HepG2 (cell line): ENCODE data around the gene MBLAC2. TPM values are rescaled to one million over a fixed set of nuclear protein-coding genes. Genes with fewer than 3 reads are reported as not detected.

Experiments used
- BHLHE40 ChIP-seq: IDR thresholded peaks from 2 replicates; pipeline ENCODE4 v1.6.1; 2011; ENCODE audit warnings: low read length, improper control_type of control experiment
- HOMEZ ChIP-seq: IDR thresholded peaks from 2 replicates; pipeline ENCODE4 v1.6.1; 2016; ENCODE audit warnings: low read depth
- MZF1 ChIP-seq: sonication (generic); formaldehyde crosslinking; IDR thresholded peaks from 2 replicates; pipeline ENCODE4 v1.8.1; 2023; ENCODE audit warnings: mild to moderate bottlenecking, missing genetic modification reagents, borderline replicate concordance
- NFATC3 ChIP-seq: sonication (generic); formaldehyde crosslinking; IDR thresholded peaks from 2 replicates; pipeline ENCODE4 v1.5.1; 2020; ENCODE audit warnings: mild to moderate bottlenecking, missing genetic modification reagents
- NR2F6 ChIP-seq, 2 experiments: IDR thresholded peaks; 2 replicates each; pipeline ENCODE4 v1.6.1; 2016; ENCODE audit warnings: antibody characterized with exemption in 1 of 2, mild to moderate bottlenecking in 1 of 2
- SMAD3 ChIP-seq: sonication (generic); formaldehyde crosslinking; IDR thresholded peaks from 2 replicates; pipeline ENCODE4 v1.4.0; 2020; ENCODE audit warnings: missing genetic modification reagents
- TBL1XR1 ChIP-seq: fragments of 150-350 bp; IDR thresholded peaks from 2 replicates; pipeline ENCODE4 v1.6.1; 2014; ENCODE audit warnings: borderline replicate concordance, low read length; ENCODE audit not compliant: partially characterized antibody
- TFDP2 ChIP-seq: sonication (generic); formaldehyde crosslinking; IDR thresholded peaks from 2 replicates; pipeline ENCODE4 v1.4.0; 2020; ENCODE audit warnings: missing genetic modification reagents
- ZNF276 ChIP-seq: sonication (generic); formaldehyde crosslinking; IDR thresholded peaks from 2 replicates; pipeline ENCODE4 v1.4.0; 2020; ENCODE audit warnings: mild to moderate bottlenecking, low read depth, missing genetic modification reagents
- ZNF431 ChIP-seq: sonication (generic); formaldehyde crosslinking; IDR thresholded peaks from 2 replicates; pipeline ENCODE4 v1.9.0; 2022; ENCODE audit warnings: missing genetic modification reagents, low read depth, mild to moderate bottlenecking, borderline replicate concordance
- ZNF484 ChIP-seq: sonication (generic); formaldehyde crosslinking; IDR thresholded peaks from 2 replicates; pipeline ENCODE4 v1.5.1; 2020; ENCODE audit warnings: mild to moderate bottlenecking, low read depth, missing genetic modification reagents, borderline replicate concordance
- ZNF558 ChIP-seq: sonication (generic); formaldehyde crosslinking; IDR thresholded peaks from 2 replicates; pipeline ENCODE4 v1.9.0; 2022; ENCODE audit warnings: mild to moderate bottlenecking, missing genetic modification reagents, borderline replicate concordance
- ZNF737 ChIP-seq: sonication (generic); formaldehyde crosslinking; IDR thresholded peaks from 2 replicates; pipeline ENCODE4 v1.5.0; 2020; ENCODE audit warnings: missing genetic modification reagents, mild to moderate bottlenecking, borderline replicate concordance
- polyA plus RNA-seq, 8 experiments: library from polyadenylated mRNA; depleted of rRNA in 3 of 8; stranded (reverse) in 7 of 8; unstranded in 1 of 8; fragments of >200 nt; fragmentation: Illumina TruSeq in 4 of 8; extraction: Trizol in 4 of 8; gene quantifications; 2 replicates each; pipeline versions ENCODE4 v1.2.1 to v1.2.3, GENCODE V29; 2011 to 2016; ENCODE audit warnings: low read depth in 4 of 8, missing spikeins in 1 of 8, mixed read lengths in 1 of 8; ENCODE audit not compliant: insufficient read depth in 1 of 8
- total RNA-seq, 5 experiments: library from RNA; depleted of rRNA; stranded (reverse); fragments of >200 nt; fragmentation: Illumina TruSeq; extraction: Trizol; gene quantifications; 2 replicates each; pipeline ENCODE4 v1.2.3, GENCODE V29; 2016; ENCODE audit warnings: low read depth in 1 of 5
- TF ChIP-seq, protein P1 (sequence below): sonication (generic); formaldehyde crosslinking; IDR thresholded peaks from 2 replicates; pipeline ENCODE4 v1.4.0; 2020; ENCODE audit warnings: missing genetic modification reagents, borderline replicate concordance
- TF ChIP-seq, protein P2 (sequence below): sonication (generic); formaldehyde crosslinking; IDR thresholded peaks from 2 replicates; pipeline ENCODE4 v1.4.0; 2020; ENCODE audit warnings: missing genetic modification reagents
- TF ChIP-seq, protein P3 (sequence below): sonication (generic); formaldehyde crosslinking; IDR thresholded peaks from 2 replicates; pipeline ENCODE4 v1.8.0; 2022; ENCODE audit warnings: mild to moderate bottlenecking, missing genetic modification reagents, moderate library complexity

Gene MBLAC2
- total and polyA plus RNA-seq, 2 of the 13 experiments (the other 11 are each of a cell fraction or from before 2014, with no cell fraction given), result 2.9 to 4.1 TPM

GRCh38 chr5:90409318-90410177 is 65.0 kb downstream of the MBLAC2 start, which contains the start of gene CETN3 (continued):
- TF ChIP-seq, protein P1, sequence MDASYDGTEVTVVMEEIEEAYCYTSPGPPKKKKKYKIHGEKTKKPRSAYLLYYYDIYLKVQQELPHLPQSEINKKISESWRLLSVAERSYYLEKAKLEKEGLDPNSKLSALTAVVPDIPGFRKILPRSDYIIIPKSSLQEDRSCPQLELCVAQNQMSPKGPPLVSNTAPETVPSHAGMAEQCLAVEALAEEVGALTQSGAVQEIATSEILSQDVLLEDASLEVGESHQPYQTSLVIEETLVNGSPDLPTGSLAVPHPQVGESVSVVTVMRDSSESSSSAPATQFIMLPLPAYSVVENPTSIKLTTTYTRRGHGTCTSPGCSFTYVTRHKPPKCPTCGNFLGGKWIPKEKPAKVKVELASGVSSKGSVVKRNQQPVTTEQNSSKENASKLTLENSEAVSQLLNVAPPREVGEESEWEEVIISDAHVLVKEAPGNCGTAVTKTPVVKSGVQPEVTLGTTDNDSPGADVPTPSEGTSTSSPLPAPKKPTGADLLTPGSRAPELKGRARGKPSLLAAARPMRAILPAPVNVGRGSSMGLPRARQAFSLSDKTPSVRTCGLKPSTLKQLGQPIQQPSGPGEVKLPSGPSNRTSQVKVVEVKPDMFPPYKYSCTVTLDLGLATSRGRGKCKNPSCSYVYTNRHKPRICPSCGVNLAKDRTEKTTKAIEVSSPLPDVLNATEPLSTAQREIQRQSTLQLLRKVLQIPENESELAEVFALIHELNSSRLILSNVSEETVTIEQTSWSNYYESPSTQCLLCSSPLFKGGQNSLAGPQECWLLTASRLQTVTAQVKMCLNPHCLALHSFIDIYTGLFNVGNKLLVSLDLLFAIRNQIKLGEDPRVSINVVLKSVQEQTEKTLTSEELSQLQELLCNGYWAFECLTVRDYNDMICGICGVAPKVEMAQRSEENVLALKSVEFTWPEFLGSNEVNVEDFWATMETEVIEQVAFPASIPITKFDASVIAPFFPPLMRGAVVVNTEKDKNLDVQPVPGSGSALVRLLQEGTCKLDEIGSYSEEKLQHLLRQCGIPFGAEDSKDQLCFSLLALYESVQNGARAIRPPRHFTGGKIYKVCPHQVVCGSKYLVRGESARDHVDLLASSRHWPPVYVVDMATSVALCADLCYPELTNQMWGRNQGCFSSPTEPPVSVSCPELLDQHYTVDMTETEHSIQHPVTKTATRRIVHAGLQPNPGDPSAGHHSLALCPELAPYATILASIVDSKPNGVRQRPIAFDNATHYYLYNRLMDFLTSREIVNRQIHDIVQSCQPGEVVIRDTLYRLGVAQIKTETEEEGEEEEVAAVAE, result peak; percentile 87
- peak; percentile 79 for TF ChIP-seq TFDP2 (CRISPR knock-in tag)
- TF ChIP-seq ZNF737, result no peak
- no peak for TF ChIP-seq MZF1 (CRISPR knock-in tag)
- TF ChIP-seq TBL1XR1, result no peak
- no peak for TF ChIP-seq BHLHE40
- peak; percentile 14; the same call in 1 of the 2 replicates for TF ChIP-seq NR2F6 (IDR thresholded peaks at IDR 0.05)
- TF ChIP-seq NR2F6 (CRISPR knock-in tag; IDR thresholded peaks at IDR 0.05), result 0 out of 2 replicates have a peak, but pooled peaks have one; percentile 25
- TF ChIP-seq, protein P2, sequence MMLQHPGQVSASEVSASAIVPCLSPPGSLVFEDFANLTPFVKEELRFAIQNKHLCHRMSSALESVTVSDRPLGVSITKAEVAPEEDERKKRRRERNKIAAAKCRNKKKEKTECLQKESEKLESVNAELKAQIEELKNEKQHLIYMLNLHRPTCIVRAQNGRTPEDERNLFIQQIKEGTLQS (CRISPR knock-in tag), result peak; percentile 44
- TF ChIP-seq ZNF484 (CRISPR knock-in tag), result no peak; the same call in 1 of the 2 replicates
- TF ChIP-seq NFATC3 (CRISPR knock-in tag), result 0 out of 2 replicates have a peak, but pooled peaks have one; percentile 28
- TF ChIP-seq ZNF276 (CRISPR knock-in tag), result 0 out of 2 replicates have a peak, but pooled peaks have one; percentile 55
- TF ChIP-seq, protein P3, sequence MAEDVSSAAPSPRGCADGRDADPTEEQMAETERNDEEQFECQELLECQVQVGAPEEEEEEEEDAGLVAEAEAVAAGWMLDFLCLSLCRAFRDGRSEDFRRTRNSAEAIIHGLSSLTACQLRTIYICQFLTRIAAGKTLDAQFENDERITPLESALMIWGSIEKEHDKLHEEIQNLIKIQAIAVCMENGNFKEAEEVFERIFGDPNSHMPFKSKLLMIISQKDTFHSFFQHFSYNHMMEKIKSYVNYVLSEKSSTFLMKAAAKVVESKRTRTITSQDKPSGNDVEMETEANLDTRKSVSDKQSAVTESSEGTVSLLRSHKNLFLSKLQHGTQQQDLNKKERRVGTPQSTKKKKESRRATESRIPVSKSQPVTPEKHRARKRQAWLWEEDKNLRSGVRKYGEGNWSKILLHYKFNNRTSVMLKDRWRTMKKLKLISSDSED, result no peak
- TF ChIP-seq ZNF431 (CRISPR knock-in tag), result peak; percentile 47; the same call in 1 of the 2 replicates
- TF ChIP-seq SMAD3 (CRISPR knock-in tag), result peak; percentile 9; the same call in 1 of the 2 replicates
- peak; percentile 72; the same call in 1 of the 2 replicates for TF ChIP-seq HOMEZ
- TF ChIP-seq ZNF558, result no peak
